Erythroblast (primary cell): Measurements from ENCODE around the gene RASL10A.

Experiments
- GATA1 ChIP-seq: IDR thresholded peaks from 2 replicates; pipeline ENCODE4 v1.6.1; 2011; ENCODE audit warnings: low read depth, mild to moderate bottlenecking, control low read depth, low read length, moderate library complexity
- POLR2A ChIP-seq: IDR thresholded peaks from 2 replicates; pipeline ENCODE4 v1.6.1; 2011; ENCODE audit warnings: mild to moderate bottlenecking, low read length

DNA sequence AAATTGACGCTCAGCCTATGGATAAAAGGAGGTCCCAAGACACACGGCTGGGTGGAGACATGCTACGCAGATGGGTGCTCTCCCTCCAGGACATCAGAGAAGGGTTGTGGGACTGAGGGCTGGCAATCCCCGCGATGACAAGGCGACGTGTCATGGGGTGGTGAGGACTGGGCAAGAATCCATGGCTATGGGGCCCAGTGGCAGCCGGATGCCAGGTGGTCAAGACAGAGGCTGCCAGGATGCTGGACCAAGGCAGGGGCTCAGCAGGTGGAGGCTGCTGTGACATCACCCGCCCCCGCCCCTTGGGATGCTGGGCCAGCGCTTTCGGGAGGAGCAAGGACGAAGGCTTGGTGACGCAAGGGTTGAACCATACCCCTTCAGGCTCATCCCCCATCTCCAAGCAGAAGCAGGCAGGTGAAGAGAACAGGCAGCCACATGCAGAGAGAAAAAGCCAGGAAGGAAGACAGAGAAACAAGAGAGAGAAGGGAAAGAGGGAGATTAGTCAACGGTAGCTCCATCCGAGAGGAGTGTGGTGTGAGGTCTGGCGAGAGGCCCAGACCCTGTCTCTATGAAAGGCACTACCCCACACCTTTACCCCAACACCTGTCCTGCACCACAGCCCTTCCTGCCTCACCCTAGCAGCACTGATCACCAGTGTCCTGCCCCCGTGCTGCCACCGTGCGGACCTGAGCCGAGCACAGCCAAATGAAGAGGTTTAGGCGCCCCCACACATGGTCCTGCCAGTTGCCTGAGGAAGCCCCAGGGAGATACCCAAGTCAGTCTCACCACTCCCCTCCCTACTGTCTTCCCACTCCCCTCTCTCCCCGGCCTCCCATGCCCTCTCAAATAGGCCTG is 24.1 kb upstream of the RASL10A start:
- TF ChIP-seq POLR2A, result no peak
- TF ChIP-seq GATA1, result no peak
